KBM-7 (cell line): ENCODE measurements around the gene ZNF532.
"Not testable (repeated sequence)": the region's sequence is repeated elsewhere in the genome, so short reads cannot be mapped to it uniquely, and the experiment has no call there.

Experiments used
- DNase-seq: peaks from one replicate; pipeline ENCODE4 v3.0.0-alpha.2; 2015
- in situ Hi-C: fragments of 300-500 bp; cut with MboI; formaldehyde crosslinking; loops from 2 replicates; pipeline ENCODE4 v1.14.3; 2020; ENCODE audit warnings: low sequenced_read_pairs, low pct_unique_long_range_greater_than_20kb, mixed read lengths

ZNF532 gene

DNA sequence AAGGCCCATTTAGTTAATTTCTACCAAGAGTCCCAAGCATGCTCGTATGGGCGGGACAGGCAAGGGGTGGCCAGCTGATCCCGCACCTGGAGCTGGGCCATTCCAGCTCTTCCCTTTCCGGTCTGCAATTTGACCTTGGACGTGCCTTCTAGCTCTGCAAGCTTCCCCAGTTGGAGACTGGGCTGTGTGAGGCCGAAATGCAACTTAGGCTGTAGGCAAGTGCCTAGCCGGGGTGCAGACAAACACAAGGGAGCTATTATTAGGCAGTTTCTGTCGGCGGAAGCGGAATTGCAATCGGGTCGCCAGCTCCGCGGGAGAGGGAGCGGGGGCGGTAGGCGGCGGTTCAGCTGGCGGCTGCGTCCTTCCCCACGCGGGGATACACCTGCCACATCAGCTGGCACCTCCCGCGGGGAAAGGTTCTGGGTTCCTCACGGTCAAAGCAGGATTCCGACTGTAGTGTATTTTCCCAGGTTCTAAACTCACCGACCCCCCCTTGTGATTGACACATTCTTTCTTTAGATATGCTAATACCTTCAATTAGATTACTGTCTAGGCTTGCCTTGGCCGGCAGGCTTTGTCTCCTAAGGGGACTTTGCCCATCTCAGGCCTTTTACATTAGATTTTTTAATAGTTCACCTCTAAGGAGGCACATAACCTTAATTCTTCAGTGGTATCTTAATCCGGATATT is 17.1 kb upstream of the ZNF532 start:
- in situ Hi-C loops, result no loop called here
- DNase-seq, result no peak

DNA sequence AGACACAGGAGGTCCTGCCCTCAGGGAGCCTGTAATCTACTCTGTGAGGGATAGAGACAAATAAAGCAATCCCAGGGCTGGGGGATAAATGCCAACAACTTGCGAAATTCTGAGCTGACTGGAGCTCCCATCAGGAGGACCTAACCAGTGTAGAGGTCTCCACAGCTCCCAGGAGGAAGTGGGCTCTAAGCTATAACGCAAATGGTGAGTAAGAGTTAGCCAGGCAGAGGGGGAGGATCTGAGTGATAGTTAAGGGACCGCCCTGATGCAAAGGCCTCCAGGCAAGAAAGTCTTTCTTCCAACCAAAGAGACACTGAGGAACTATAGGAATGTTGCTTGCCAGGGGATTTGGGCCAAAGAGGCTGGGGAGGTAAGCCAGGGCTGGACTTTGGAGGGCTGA is 16.0 kb upstream of the ZNF532 start:
- no peak for DNase-seq
- in situ Hi-C loops, result no loop called here

DNA sequence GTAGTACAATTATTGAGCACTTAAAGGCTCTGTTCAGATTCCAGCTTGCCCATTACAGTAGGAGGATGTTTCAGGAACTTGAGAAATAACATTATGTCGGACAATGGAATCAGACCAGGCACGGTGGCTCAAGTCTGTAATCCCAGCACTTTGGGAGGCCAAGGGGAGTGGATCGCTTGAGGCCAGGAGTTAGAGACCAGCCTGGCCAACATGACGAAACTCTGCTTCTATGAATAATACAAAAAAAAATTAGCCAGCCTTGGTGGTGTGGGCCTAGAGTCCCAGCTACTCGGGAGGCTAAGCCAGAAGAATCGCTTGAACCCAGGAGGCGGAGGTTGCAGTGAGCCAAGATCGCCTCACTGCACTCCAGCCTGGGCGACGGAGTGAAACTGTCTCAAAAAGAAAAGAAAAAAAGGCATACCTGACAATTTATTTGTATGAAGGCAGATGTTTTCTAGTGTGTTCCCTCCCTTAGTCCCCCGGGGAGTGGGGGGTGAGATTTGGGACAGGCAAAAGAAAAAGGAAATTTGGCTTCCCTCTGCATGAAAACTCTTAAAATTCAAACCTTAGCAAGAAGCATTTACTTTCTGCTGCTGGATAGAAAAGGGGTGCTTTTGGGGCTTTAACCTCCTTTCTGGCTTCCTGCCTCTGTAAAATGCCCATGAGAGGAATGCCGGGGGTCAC is 13.7 kb upstream of the ZNF532 start:
- no peak for DNase-seq
- in situ Hi-C loops, result no loop called here

DNA sequence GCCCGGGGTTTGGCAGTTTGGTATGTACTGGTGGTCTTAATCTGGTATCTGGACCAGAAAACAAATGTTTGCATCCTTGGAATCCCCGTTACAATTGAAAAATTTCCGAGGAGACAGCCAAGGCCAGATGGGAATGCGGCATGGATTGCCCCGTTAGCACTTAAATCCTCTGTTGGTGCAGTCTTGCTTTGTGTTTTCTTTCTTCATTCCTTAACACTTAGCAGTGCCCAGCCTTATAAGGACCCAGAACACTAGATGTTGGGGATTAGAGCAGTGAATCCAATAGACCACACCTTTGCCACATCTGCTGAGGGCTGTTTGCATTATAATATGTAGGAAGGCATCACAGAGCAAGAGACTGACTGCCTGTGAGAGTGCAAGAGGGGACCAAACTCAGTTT is 12.8 kb upstream of the ZNF532 start:
- in situ Hi-C loops, result no loop called here
- no peak for DNase-seq

DNA sequence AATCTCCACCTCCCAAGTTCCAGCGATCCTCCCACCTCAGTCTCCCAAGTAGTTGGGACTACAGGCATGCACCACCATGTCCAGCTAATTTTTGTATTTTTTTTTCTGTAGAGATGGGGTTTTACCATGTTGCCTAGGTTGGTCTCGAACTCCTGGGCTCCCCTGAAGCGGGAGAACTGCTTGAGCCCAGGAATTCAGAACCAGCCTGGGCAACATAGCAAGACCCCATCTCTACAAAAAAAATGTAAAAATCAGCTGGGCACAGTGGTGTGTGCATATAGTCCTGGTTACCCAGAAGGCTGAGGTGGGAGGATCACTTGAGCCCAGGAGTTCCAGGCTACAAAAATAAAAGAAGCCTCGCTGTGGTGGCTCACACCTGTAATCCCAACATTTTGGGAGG is 12.0 kb upstream of the ZNF532 start:
- in situ Hi-C loops, result no loop called here
- DNase-seq, result no peak

DNA sequence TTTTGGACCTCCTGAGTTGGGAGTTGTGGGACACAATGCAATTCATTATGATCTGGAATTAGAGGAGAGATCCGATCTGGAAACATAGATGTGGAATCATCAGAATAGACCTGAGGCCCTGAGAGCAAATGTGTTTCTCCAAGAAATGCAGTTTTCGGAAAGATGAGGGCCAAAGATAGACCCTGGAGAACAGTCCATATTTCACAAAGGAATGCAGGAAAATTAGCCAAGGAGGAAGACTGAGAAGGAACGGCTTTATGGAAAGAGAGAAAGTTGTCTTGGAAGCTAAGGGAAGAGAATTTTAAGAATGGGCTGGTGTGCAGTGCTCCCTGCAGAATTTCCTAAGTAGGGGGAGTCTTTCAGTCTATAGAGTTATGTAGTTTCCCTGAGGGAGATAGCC is 11.1 kb upstream of the ZNF532 start:
- DNase-seq, result no peak
- in situ Hi-C loops, result no loop called here

GRCh38 chr18:58855521-58855920 is 9.2 kb upstream of the ZNF532 start:
- DNase-seq, in situ Hi-C loops: not testable (repeated sequence)

DNA sequence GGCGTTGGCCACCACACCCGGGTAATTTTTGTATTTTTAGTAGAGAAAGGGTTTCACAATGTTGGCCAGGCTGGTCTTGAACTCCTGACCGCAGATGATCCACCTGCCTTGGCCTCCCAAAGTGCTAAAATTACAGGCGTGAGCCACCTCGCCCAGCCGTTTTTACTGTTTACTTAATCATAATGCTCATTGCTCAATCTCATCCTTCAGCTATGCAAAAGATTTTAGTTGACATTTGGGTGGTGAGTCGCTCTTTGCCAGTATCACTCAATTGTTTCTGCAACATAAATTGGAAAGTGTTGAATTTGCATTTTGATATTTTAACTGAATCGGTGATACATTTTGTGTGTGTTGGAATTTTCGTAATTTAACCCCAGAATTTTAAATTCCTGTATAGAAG is 7.8 kb upstream of the ZNF532 start:
- in situ Hi-C loops, result no loop called here
- DNase-seq, result no peak

GRCh38 chr18:58858591-58859468 is 5.8 kb upstream of the ZNF532 start:
- in situ Hi-C loops, result no loop called here
- DNase-seq, result no peak

GRCh38 chr18:58859907-58860306 is 4.8 kb upstream of the ZNF532 start:
- DNase-seq, result no peak
- in situ Hi-C loops, result no loop called here

DNA sequence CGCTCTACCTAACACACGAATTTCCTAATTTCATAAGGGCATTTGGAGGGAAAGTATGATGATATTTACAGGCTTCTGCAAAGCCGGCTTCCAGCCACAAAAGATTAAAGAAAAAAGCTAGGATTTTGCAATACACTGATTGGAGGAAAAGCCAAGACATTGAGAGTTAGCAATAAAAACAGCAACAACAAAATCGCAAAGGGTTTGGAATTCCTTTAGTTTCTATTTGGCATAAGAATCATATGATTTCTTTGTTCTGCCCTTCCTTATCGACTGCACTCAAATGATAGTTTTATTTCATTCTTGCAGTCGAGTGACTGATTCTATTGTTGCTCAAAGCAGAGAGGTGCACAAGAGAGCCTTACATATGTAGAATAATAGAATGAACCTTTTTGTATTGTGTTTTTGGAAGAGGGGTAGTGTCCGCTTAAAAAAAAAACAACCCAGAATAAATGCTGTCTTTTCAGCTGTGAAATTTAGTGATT is 3.9 kb upstream of the ZNF532 start:
- in situ Hi-C loops, result no loop called here
- DNase-seq, result no peak

GRCh38 chr18:58861353-58861752 is 3.3 kb upstream of the ZNF532 start:
- DNase-seq, result no peak
- in situ Hi-C loops, result no loop called here

- in situ Hi-C loops, result no loop called here
- no peak for DNase-seq
These were observed 2.8 kb upstream of the ZNF532 start for GRCh38 chr18:58861861-58862301.

- in situ Hi-C loops, result no loop called here
- no peak for DNase-seq
These were observed 2.3 kb upstream of the ZNF532 start for GRCh38 chr18:58862356-58862755.

- in situ Hi-C loops, result no loop called here
- no peak for DNase-seq
These were observed 1.7 kb upstream of the ZNF532 start for GRCh38 chr18:58862851-58863538.

GRCh38 chr18:58863539-58864145 is 1.0 kb upstream of the ZNF532 start:
- no peak for DNase-seq
- in situ Hi-C loops, result no loop called here

DNA sequence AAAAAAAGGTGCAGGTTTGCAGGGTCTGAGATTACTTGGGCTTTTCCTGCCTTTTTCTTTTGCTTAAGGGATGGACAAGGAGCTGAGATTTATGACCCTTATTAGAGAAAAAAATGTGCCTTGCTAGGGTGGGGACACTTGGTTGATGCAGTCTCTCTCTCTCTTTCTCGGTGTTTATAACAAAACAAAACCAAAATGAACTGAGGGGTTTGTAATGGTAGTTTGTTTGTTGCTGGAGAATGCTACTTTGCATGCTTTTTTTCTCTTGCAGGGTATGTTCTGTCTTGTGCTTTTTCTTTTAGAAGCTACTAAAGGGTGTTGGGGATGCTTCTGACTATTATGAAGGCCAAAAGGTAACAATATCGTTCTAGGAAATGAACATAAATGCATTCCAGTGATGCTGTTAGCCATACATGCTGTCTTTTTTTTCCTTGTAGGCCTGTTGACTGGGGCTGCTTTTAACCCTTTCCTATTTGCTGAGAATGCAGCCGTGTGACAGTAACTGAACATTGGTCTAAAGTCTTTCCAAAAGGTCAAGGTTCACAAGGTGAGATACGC is 435 bp downstream of the ZNF532 start:
- in situ Hi-C loops, result no loop called here
- DNase-seq, result no peak

DNA sequence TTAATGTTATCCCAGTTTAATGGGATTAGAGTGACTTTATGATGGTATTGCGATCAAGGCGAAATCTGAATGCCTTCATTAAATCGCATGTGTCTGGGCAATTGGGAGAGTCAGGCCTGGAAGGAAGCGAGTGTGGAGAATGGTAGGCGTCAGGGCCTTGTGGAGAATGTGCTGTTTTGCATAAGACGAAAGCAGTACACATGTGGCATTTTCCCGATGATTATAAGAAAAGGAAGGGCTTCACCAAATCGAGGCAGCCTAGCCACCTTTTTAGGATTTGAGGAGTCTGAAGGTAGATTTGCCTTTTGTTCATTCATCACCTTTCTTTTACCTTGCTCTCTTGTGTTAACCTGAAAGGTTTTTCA is 1.0 kb downstream of the ZNF532 start:
- in situ Hi-C loops, result no loop called here

More for the DNA sequence above, 1.0 kb downstream of the ZNF532 start:
- no peak for DNase-seq
